ENCODE results near the gene PPFIA2.

- TF ChIP-seq CTCF (IDR thresholded peaks at IDR 0.05 in 2 of 3, conservative IDR thresholded peaks at IDR 0.05 in 1 of 3; ENCODE audit: insufficient read depth in 2 of 3, low read depth in 1 of 3, low read length in 3 of 3) (no peak), MEF2D (tag; conservative IDR thresholded peaks at IDR 0.05; ENCODE audit: low read depth) (no peak), ZNF431 (CRISPR knock-in tag; IDR thresholded peaks at IDR 0.05) (no peak), DPF2 (IDR thresholded peaks at IDR 0.05) (no peak)
These were observed 383.2 kb downstream of the PPFIA2 start for GRCh38 chr12:81375969-81376368.
